ENCODE data around the gene KIF26A. TPM values are rescaled to one million over a fixed set of nuclear protein-coding genes. Genes with fewer than 3 reads are reported as not detected.

KIF26A gene
- total and polyA plus RNA-seq, 2 donors (not counting 1 experiment from before 2014, with no cell fraction given): 0.15 TPM; not detected in 1

- H3K4me1 ChIP-seq (ENCODE audit: control insufficient read depth in 2 of 2, insufficient read depth in 2 of 2, low read length in 2 of 2): peaks cover 0 to 3% of the 10 kb centered on the region in 2 donors
- no peaks in the 10 kb centered on the region for H4K20me1 ChIP-seq (ENCODE audit: control insufficient read depth, insufficient read depth, low read length, poor library complexity, severe bottlenecking)
- intact Hi-C loops (cut with micrococcal nuclease): no loop called here
- H3K9me3 Mint-ChIP-seq (ENCODE audit: insufficient read depth): no peaks in the 10 kb centered on the region
- no peak overlapping the region for H3K9ac ChIP-seq (ENCODE audit: low read length)
- no peaks in the 10 kb centered on the region for H3K36me3 ChIP-seq (replicated peaks in 1 of 2; ENCODE audit: control extremely low read depth in 1 of 2, control insufficient read depth in 1 of 2, extremely low read depth in 1 of 2, insufficient read depth in 2 of 2, low read length in 1 of 2)
- H3K4me1 Mint-ChIP-seq: no peaks in the 10 kb centered on the region
- no peak overlapping the region for H2AFZ ChIP-seq (ENCODE audit: insufficient read depth, low read depth, low read length, poor library complexity, severe bottlenecking)
- H3K79me2 ChIP-seq (ENCODE audit: control insufficient read depth, insufficient read depth, low read length): no peaks in the 10 kb centered on the region
- H3K4me3 ChIP-seq (ENCODE audit: control extremely low read depth in 1 of 5, extremely low read depth in 1 of 5, insufficient read depth in 1 of 5, low read depth in 2 of 5, low read length in 4 of 5): no peak overlapping the region
- H3K27ac ChIP-seq (ENCODE audit: low read length in 2 of 2): no peak overlapping the region
- TF ChIP-seq CTCF (IDR thresholded peaks at IDR 0.05) (no peak), EZH2 (IDR thresholded peaks at IDR 0.05; ENCODE audit: borderline replicate concordance, insufficient read depth, low read depth, low read length, poor library complexity, severe bottlenecking) (no peak)
- H3K27ac Mint-ChIP-seq: no peak overlapping the region
- H3K9me3 ChIP-seq (ENCODE audit: control extremely low read depth in 1 of 3, control insufficient read depth in 2 of 3, insufficient read depth in 1 of 3, low read length in 2 of 3): no peaks in the 10 kb centered on the region
- no peak overlapping the region for H3K4me3 Mint-ChIP-seq
- no peaks in the 10 kb centered on the region for H3K27me3 ChIP-seq (replicated peaks in 1 of 4; ENCODE audit: control extremely low read depth in 1 of 4, control insufficient read depth in 3 of 4, insufficient read depth in 4 of 4, low read length in 3 of 4)
- H3K4me2 ChIP-seq (replicated peaks; ENCODE audit: low read depth, low read length, poor library complexity, severe bottlenecking): no peak overlapping the region
- CTCF ChIA-PET: no interaction called here
- DNase-seq: no peak
- no peaks in the 10 kb centered on the region for H3K27me3 Mint-ChIP-seq
- WGBS (ENCODE audit: insufficient coverage): 95% methylated on average over 33 of the region's 33 CpGs
- POLR2A ChIA-PET: no interaction called here
- no peak for ATAC-seq (ENCODE audit: low read depth)
Observed at GRCh38 chr14:104171895-104172294, 33.5 kb downstream of the KIF26A start.

GRCh38 chr14:104172349-104172748, 34.0 kb downstream of the KIF26A start:
- POLR2A ChIA-PET: no interaction called here
- no peak for DNase-seq
- no peak overlapping the region for H3K4me2 ChIP-seq (replicated peaks; ENCODE audit: low read depth, low read length, poor library complexity, severe bottlenecking)

More at GRCh38 chr14:104172349-104172748, 34.0 kb downstream of the KIF26A start:
- no peaks in the 10 kb centered on the region for H3K9me3 ChIP-seq (ENCODE audit: control extremely low read depth in 1 of 3, control insufficient read depth in 2 of 3, insufficient read depth in 1 of 3, low read length in 2 of 3)
- H3K9ac ChIP-seq (ENCODE audit: low read length): no peak overlapping the region
- no peak overlapping the region for H3K27ac Mint-ChIP-seq
- H3K27me3 Mint-ChIP-seq: no peaks in the 10 kb centered on the region
- no peak overlapping the region for H2AFZ ChIP-seq (ENCODE audit: insufficient read depth, low read depth, low read length, poor library complexity, severe bottlenecking)
- TF ChIP-seq EZH2 (IDR thresholded peaks at IDR 0.05; ENCODE audit: borderline replicate concordance, insufficient read depth, low read depth, low read length, poor library complexity, severe bottlenecking): no peak
- TF ChIP-seq CTCF (IDR thresholded peaks at IDR 0.05): no peak
- CTCF ChIA-PET: no interaction called here
- 92% methylated on average over 12 of the region's 13 CpGs for WGBS (ENCODE audit: insufficient coverage)
- no peaks in the 10 kb centered on the region for H3K27me3 ChIP-seq (replicated peaks in 1 of 4; ENCODE audit: control extremely low read depth in 1 of 4, control insufficient read depth in 3 of 4, insufficient read depth in 4 of 4, low read length in 3 of 4)
- H3K4me1 ChIP-seq (ENCODE audit: control insufficient read depth in 2 of 2, insufficient read depth in 2 of 2, low read length in 2 of 2): no peaks in the 10 kb centered on the region
- H3K36me3 ChIP-seq (replicated peaks in 1 of 2; ENCODE audit: control extremely low read depth in 1 of 2, control insufficient read depth in 1 of 2, extremely low read depth in 1 of 2, insufficient read depth in 2 of 2, low read length in 1 of 2): no peaks in the 10 kb centered on the region
- H3K4me1 Mint-ChIP-seq: no peaks in the 10 kb centered on the region
- H3K4me3 Mint-ChIP-seq: no peak overlapping the region
- no peaks in the 10 kb centered on the region for H4K20me1 ChIP-seq (ENCODE audit: control insufficient read depth, insufficient read depth, low read length, poor library complexity, severe bottlenecking)
- no peak overlapping the region for H3K4me3 ChIP-seq (ENCODE audit: control extremely low read depth in 1 of 5, extremely low read depth in 1 of 5, insufficient read depth in 1 of 5, low read depth in 2 of 5, low read length in 4 of 5)
- H3K79me2 ChIP-seq (ENCODE audit: control insufficient read depth, insufficient read depth, low read length): no peaks in the 10 kb centered on the region
- no peak for ATAC-seq (ENCODE audit: low read depth)
- H3K9me3 Mint-ChIP-seq (ENCODE audit: insufficient read depth): no peaks in the 10 kb centered on the region
- no peak overlapping the region for H3K27ac ChIP-seq (ENCODE audit: low read length in 2 of 2)
- intact Hi-C loops (cut with micrococcal nuclease): no loop called here
